ENCODE measurements around the gene ZNF740.
A peak's percentile ranks its signal among the peaks of the same experiment; 100 is the strongest.

ZNF740 gene

GRCh38 chr12:53227836-53228235, 47.3 kb downstream of the ZNF740 start:
- Histone ChIP-seq H3K27me3 (ENCODE audit: insufficient read depth, low read length) (no peaks in the 10 kb centered on the region), H3K27ac (ENCODE audit: low read depth, low read length) (no peak overlapping the region), H3K36me3 (ENCODE audit: insufficient read depth, low read length) (no peaks in the 10 kb centered on the region), H2AFZ (ENCODE audit: low read length, unreplicated experiment) (no peak overlapping the region), H3K79me2 (ENCODE audit: control insufficient read depth, insufficient read depth, low read length, unreplicated experiment) (no peaks in the 10 kb centered on the region), H3K4me1 (ENCODE audit: control insufficient read depth, insufficient read depth, low read length, unreplicated experiment) (peaks cover 22% of the 10 kb centered on the region), H3K4me3 (ENCODE audit: low read depth, low read length) (no peak overlapping the region)

GRCh38 chr12:53229454-53229853, 48.9 kb downstream of the ZNF740 start:
- Histone ChIP-seq H3K4me1 (ENCODE audit: control insufficient read depth, insufficient read depth, low read length, unreplicated experiment) (peaks cover 34% of the 10 kb centered on the region), H3K27me3 (ENCODE audit: insufficient read depth, low read length) (no peaks in the 10 kb centered on the region), H3K4me3 (ENCODE audit: low read depth, low read length) (no peak overlapping the region), H3K36me3 (ENCODE audit: insufficient read depth, low read length) (no peaks in the 10 kb centered on the region), H3K79me2 (ENCODE audit: control insufficient read depth, insufficient read depth, low read length, unreplicated experiment) (no peaks in the 10 kb centered on the region), H3K27ac (ENCODE audit: low read depth, low read length) (no peak overlapping the region), H2AFZ (ENCODE audit: low read length, unreplicated experiment) (no peak overlapping the region)

GRCh38 chr12:53230108-53230845, 49.8 kb downstream of the ZNF740 start:
- no peak overlapping the region; the same call in 1 of the 2 replicates for H3K4me3 ChIP-seq (ENCODE audit: low read depth, low read length)
- H3K27ac ChIP-seq (ENCODE audit: low read depth, low read length): no peak overlapping the region
- H3K27me3 ChIP-seq (ENCODE audit: insufficient read depth, low read length): no peaks in the 10 kb centered on the region
- no peaks in the 10 kb centered on the region for H3K79me2 ChIP-seq (ENCODE audit: control insufficient read depth, insufficient read depth, low read length, unreplicated experiment)
- H3K4me1 ChIP-seq (ENCODE audit: control insufficient read depth, insufficient read depth, low read length, unreplicated experiment): peaks cover 26% of the 10 kb centered on the region
- H2AFZ ChIP-seq (ENCODE audit: low read length, unreplicated experiment): no peak overlapping the region
- H3K36me3 ChIP-seq (ENCODE audit: insufficient read depth, low read length): no peaks in the 10 kb centered on the region

- H3K4me3 ChIP-seq (ENCODE audit: low read depth, low read length): peak overlapping the region; percentile 78
- H3K4me1 ChIP-seq (ENCODE audit: control insufficient read depth, insufficient read depth, low read length, unreplicated experiment): peaks cover 26% of the 10 kb centered on the region
- no peaks in the 10 kb centered on the region for H3K27me3 ChIP-seq (ENCODE audit: insufficient read depth, low read length)
- H2AFZ ChIP-seq (ENCODE audit: low read length, unreplicated experiment): peak overlapping the region; percentile 20
- no peaks in the 10 kb centered on the region for H3K36me3 ChIP-seq (ENCODE audit: insufficient read depth, low read length)
- H3K79me2 ChIP-seq (ENCODE audit: control insufficient read depth, insufficient read depth, low read length, unreplicated experiment): no peaks in the 10 kb centered on the region
- no peak overlapping the region for H3K27ac ChIP-seq (ENCODE audit: low read depth, low read length)
Measured at GRCh38 chr12:53231671-53231920, 51.1 kb downstream of the ZNF740 start.

- Histone ChIP-seq H3K27me3 (ENCODE audit: insufficient read depth, low read length) (no peaks in the 10 kb centered on the region; the same call in 1 of the 2 replicates), H3K79me2 (ENCODE audit: control insufficient read depth, insufficient read depth, low read length, unreplicated experiment) (no peaks in the 10 kb centered on the region), H3K4me3 (ENCODE audit: low read depth, low read length) (peak within 1 kb of the TSS; percentile 78), H3K4me1 (ENCODE audit: control insufficient read depth, insufficient read depth, low read length, unreplicated experiment) (peaks cover 26% of the 10 kb centered on the region), H3K27ac (ENCODE audit: low read depth, low read length) (no peak within 1 kb of the TSS), H3K36me3 (ENCODE audit: insufficient read depth, low read length) (no peaks in the 10 kb centered on the region), H2AFZ (ENCODE audit: low read length, unreplicated experiment) (peak within 1 kb of the TSS; percentile 20)
Measured at GRCh38 chr12:53231921-53232645, 51.6 kb downstream of the ZNF740 start, which contains the start of gene RARG. Gene RARG (minus strand): TSS chr12:53232209. CDS start chr12:53227545, 4,664 bp downstream.

- peak overlapping the region; percentile 11 for H2AFZ ChIP-seq (ENCODE audit: low read length, unreplicated experiment)
- no peaks in the 10 kb centered on the region; the same call in 1 of the 2 replicates for H3K27me3 ChIP-seq (ENCODE audit: insufficient read depth, low read length)
- H3K36me3 ChIP-seq (ENCODE audit: insufficient read depth, low read length): no peaks in the 10 kb centered on the region
- H3K27ac ChIP-seq (ENCODE audit: low read depth, low read length): no peak overlapping the region
- peaks cover 26% of the 10 kb centered on the region for H3K4me1 ChIP-seq (ENCODE audit: control insufficient read depth, insufficient read depth, low read length, unreplicated experiment)
- no peaks in the 10 kb centered on the region for H3K79me2 ChIP-seq (ENCODE audit: control insufficient read depth, insufficient read depth, low read length, unreplicated experiment)
- H3K4me3 ChIP-seq (ENCODE audit: low read depth, low read length): peak overlapping the region; percentile 75
Measured at GRCh38 chr12:53232646-53233461, 52.3 kb downstream of the ZNF740 start.

GRCh38 chr12:53233671-53234121, 53.2 kb downstream of the ZNF740 start:
- Histone ChIP-seq H3K4me3 (ENCODE audit: low read depth, low read length) (no peak overlapping the region), H2AFZ (ENCODE audit: low read length, unreplicated experiment) (no peak overlapping the region), H3K27me3 (ENCODE audit: insufficient read depth, low read length) (no peaks in the 10 kb centered on the region; the same call in 1 of the 2 replicates), H3K36me3 (ENCODE audit: insufficient read depth, low read length) (no peaks in the 10 kb centered on the region), H3K4me1 (ENCODE audit: control insufficient read depth, insufficient read depth, low read length, unreplicated experiment) (peaks cover 26% of the 10 kb centered on the region), H3K79me2 (ENCODE audit: control insufficient read depth, insufficient read depth, low read length, unreplicated experiment) (no peaks in the 10 kb centered on the region), H3K27ac (ENCODE audit: low read depth, low read length) (no peak overlapping the region)

GRCh38 chr12:53234271-53234914, 53.9 kb downstream of the ZNF740 start:
- no peaks in the 10 kb centered on the region for H3K36me3 ChIP-seq (ENCODE audit: insufficient read depth, low read length)
- no peak overlapping the region for H3K4me3 ChIP-seq (ENCODE audit: low read depth, low read length)
- H2AFZ ChIP-seq (ENCODE audit: low read length, unreplicated experiment): no peak overlapping the region
- no peaks in the 10 kb centered on the region; the same call in 1 of the 2 replicates for H3K27me3 ChIP-seq (ENCODE audit: insufficient read depth, low read length)
- no peaks in the 10 kb centered on the region for H3K79me2 ChIP-seq (ENCODE audit: control insufficient read depth, insufficient read depth, low read length, unreplicated experiment)
- peaks cover 26% of the 10 kb centered on the region for H3K4me1 ChIP-seq (ENCODE audit: control insufficient read depth, insufficient read depth, low read length, unreplicated experiment)
- no peak overlapping the region for H3K27ac ChIP-seq (ENCODE audit: low read depth, low read length)

- Histone ChIP-seq H3K36me3 (ENCODE audit: insufficient read depth, low read length) (no peaks in the 10 kb centered on the region), H3K27me3 (ENCODE audit: insufficient read depth, low read length) (no peaks in the 10 kb centered on the region; the same call in 1 of the 2 replicates), H2AFZ (ENCODE audit: low read length, unreplicated experiment) (no peak overlapping the region), H3K4me1 (ENCODE audit: control insufficient read depth, insufficient read depth, low read length, unreplicated experiment) (peaks cover 26% of the 10 kb centered on the region), H3K79me2 (ENCODE audit: control insufficient read depth, insufficient read depth, low read length, unreplicated experiment) (no peaks in the 10 kb centered on the region), H3K27ac (ENCODE audit: low read depth, low read length) (no peak overlapping the region), H3K4me3 (ENCODE audit: low read depth, low read length) (no peak overlapping the region)
Measured at GRCh38 chr12:53235164-53235563, 54.6 kb downstream of the ZNF740 start.

Measured in ACC112 (cell line).